Esophagus squamous epithelium (tissue), 4 donors: ENCODE measurements around the gene SYT1.

ENCODE experiments used
- CTCF ChIP-seq, 6 experiments: fragments of 450-650 bp in 4 of 6; fragments of 200-600 bp in 2 of 6; sonication (generic) in 2 of 6; IDR thresholded peaks; one replicate each; pipeline ENCODE4 v1.5.1; 2016 to 2019; ENCODE audit warnings: antibody characterized with exemption in 6 of 6, mild to moderate bottlenecking in 4 of 6, moderate library complexity in 4 of 6
- POLR2A ChIP-seq, 4 donors: fragments of 450-650 bp; IDR thresholded peaks; one replicate each; pipeline ENCODE4 v1.6.1; 2017; ENCODE audit warnings: antibody characterized with exemption in 4 of 4, mild to moderate bottlenecking in 4 of 4, moderate library complexity in 3 of 4

- no peak for TF ChIP-seq CTCF (IDR thresholded peaks at IDR 0.05)
- no peak for TF ChIP-seq POLR2A (IDR thresholded peaks at IDR 0.05)
These were observed 473.2 kb downstream of the SYT1 start for GRCh38 chr12:79337662-79338290.
